ENCODE results near the gene NSD2.

The NSD2 gene

DNA sequence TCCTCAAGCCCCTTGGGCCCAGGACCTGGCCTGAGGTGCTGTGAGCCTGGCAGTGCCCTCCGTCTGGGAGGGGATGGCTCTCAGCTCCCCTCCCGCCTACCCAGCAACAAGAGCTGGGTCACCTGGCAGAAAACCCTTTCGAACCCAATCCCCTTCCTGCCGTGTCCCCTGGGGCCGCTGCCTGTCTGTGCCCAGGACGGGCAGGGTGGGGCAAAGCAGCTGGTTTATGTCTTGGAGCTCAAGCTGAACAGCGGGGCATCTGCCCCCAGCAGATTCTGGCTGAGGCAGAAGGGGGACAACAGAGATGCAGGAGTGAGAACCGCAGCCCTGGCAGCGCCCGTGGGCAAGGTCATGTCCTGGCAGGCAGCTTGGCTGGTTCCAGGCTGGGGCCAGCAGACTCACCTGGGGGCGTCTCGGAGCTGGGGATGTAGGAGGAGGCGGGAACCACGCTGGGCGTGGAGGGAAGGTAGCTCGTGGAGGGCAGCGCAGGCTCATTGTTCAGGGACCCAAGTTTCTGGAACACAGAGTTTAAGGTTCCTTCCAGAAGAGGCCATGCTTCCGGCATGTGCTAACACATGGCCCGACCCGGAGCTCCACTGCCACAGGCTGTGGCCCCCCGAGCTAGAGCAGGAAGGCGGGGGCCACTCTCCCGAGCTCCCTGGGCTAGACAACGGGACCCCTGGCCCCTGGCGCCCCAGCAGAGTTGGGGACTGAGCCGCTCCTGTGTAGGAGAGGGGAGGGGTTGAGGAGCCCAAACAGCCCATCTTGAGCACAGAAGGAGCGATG, 113.4 kb downstream of the NSD2 start:
- DNase-seq (ENCODE audit: low read depth): no peak
- TF ChIP-seq POLR2A (IDR thresholded peaks at IDR 0.05; ENCODE audit: extremely low read depth, insufficient read length) (no peak), CTCF (IDR thresholded peaks at IDR 0.05; ENCODE audit: low read depth, low read length) (no peak), MYC (IDR thresholded peaks at IDR 0.05; ENCODE audit: low read depth, low read length) (no peak)
- TF ChIP-seq, protein P1, sequence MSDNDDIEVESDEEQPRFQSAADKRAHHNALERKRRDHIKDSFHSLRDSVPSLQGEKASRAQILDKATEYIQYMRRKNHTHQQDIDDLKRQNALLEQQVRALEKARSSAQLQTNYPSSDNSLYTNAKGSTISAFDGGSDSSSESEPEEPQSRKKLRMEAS (IDR thresholded peaks at IDR 0.05; ENCODE audit: low read depth, low read length): no peak
- H3K4me3 ChIP-seq (ENCODE audit: low read depth, low read length): no peak overlapping the region

- TF ChIP-seq POLR2A (IDR thresholded peaks at IDR 0.05; ENCODE audit: extremely low read depth, insufficient read length) (no peak), CTCF (IDR thresholded peaks at IDR 0.05; ENCODE audit: low read depth, low read length) (no peak), MYC (IDR thresholded peaks at IDR 0.05; ENCODE audit: low read depth, low read length) (no peak)
- TF ChIP-seq, protein P1 (IDR thresholded peaks at IDR 0.05; ENCODE audit: low read depth, low read length): no peak
- DNase-seq (ENCODE audit: low read depth): no peak
- H3K4me3 ChIP-seq (ENCODE audit: low read depth, low read length): no peak overlapping the region
Measured at GRCh38 chr4:1985294-1985693, 114.1 kb downstream of the NSD2 start.

DNA sequence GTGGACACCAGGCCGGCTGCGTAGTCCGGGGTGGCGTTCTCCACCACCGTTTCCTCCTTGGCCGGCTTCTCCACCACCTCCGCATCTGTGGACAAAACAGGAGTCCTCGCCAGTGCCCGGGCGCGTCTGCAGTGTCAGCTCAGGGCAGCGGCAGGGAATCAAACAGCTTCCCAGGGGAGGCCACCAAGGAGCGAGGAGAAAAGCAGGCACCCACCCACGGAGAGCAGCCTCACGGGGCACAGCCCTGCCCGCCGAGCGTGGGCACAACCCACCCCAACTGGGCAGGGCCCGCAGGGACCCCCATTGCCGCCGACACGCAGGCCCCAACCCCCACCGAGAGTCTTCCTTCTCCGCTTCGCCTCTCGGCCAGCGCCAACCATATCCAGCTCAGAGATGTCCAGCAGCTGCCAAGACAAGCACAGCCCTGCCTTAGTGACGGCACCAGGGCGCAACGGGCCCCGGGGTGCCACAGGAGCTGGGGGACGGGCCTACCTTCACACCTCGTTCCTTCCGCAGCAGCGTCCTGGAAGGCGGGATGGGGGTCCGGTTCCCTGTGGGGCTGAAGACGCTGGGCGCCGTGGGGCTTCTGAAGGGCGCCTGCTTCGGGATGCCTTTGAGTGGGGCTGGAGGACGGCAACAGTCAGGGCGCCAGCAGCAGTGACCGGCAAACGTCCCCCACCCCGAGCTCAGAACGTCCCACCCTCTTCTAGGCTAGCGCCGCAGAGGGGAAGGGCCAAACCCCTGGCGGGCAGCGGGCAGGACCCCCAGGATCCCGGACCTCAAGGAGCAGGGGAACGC, 114.8 kb downstream of the NSD2 start:
- no peak overlapping the region for H3K4me3 ChIP-seq (ENCODE audit: low read depth, low read length)
- no peak for DNase-seq (ENCODE audit: low read depth)
- TF ChIP-seq MYC (IDR thresholded peaks at IDR 0.05; ENCODE audit: low read depth, low read length) (no peak), POLR2A (IDR thresholded peaks at IDR 0.05; ENCODE audit: extremely low read depth, insufficient read length) (no peak), CTCF (IDR thresholded peaks at IDR 0.05; ENCODE audit: low read depth, low read length) (no peak)
- TF ChIP-seq, protein P1 (IDR thresholded peaks at IDR 0.05; ENCODE audit: low read depth, low read length): no peak

DNA sequence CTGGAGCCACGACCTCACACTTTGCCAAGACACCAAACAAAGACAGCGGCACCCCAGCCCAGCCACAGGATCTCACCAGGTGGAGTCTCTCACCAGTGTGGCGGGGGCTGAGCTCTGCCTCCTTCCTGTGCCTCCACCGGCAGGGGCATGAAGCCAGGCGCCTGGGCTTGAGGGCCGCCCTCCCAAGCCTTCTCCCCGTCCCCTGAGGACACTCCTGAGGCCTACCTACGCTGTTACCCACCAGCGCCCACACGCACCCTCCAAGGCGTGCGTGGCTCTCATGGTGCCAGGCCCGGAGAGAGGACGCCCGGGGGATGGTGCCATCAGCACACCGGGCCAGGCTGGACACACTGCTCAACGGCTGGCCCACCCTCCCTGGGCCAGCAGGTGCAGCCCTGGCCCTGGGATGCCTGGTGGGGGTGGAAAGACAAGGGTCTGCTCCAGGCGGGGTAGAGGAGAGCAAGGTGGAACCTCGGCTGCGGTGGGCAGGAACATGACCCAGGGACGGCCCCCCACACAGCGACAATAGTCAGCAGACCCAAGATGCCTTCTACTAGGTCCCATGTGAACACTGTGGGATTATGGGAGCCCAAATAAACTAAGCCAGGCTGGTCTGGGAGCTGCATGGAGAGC, 115.5 kb downstream of the NSD2 start:
- no peak overlapping the region for H3K4me3 ChIP-seq (ENCODE audit: low read depth, low read length)
- TF ChIP-seq POLR2A (IDR thresholded peaks at IDR 0.05; ENCODE audit: extremely low read depth, insufficient read length) (no peak), CTCF (IDR thresholded peaks at IDR 0.05; ENCODE audit: low read depth, low read length) (no peak), MYC (IDR thresholded peaks at IDR 0.05; ENCODE audit: low read depth, low read length) (no peak)
- TF ChIP-seq, protein P1 (IDR thresholded peaks at IDR 0.05; ENCODE audit: low read depth, low read length): no peak
- no peak for DNase-seq (ENCODE audit: low read depth)

DNA sequence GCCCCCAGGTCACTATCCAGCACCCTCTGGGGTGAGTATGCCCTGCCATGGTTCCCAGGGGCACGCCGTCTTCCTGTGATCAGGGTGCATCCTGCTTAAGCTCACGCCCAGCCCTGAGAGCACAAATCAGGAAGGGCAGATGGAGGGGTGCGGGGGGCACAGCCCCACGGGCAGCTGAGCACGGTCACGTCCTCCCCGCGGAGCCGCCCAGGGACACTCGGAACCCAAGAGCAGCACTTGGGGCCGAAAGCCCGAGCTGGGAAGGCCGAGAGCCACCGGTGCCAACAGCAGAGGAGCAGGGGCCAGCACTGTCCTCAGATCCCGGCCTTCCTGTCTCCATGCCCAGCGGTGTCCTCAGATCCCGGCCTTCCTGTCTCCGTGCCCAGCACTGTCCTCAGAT, 116.1 kb downstream of the NSD2 start:
- no peak for TF ChIP-seq MYC (IDR thresholded peaks at IDR 0.05; ENCODE audit: low read depth, low read length)
- TF ChIP-seq POLR2A (IDR thresholded peaks at IDR 0.05; ENCODE audit: extremely low read depth, insufficient read length): no peak
- no peak for TF ChIP-seq CTCF (IDR thresholded peaks at IDR 0.05; ENCODE audit: low read depth, low read length)
- TF ChIP-seq, protein P1 (IDR thresholded peaks at IDR 0.05; ENCODE audit: low read depth, low read length): no peak
- no peak overlapping the region for H3K4me3 ChIP-seq (ENCODE audit: low read depth, low read length)
- DNase-seq (ENCODE audit: low read depth): no peak
